ENCODE data around the gene FLRT1.

- TF ChIP-seq POLR2AphosphoS5 (IDR thresholded peaks at IDR 0.05; ENCODE audit: low read depth, low read length) (no peak), POLR2A (IDR thresholded peaks at IDR 0.05; ENCODE audit: low read depth, low read length) (no peak)
Measured at GRCh38 chr11:64045700-64046099, 10.0 kb downstream of the FLRT1 start.
